PC-3 (cell line): ENCODE results near the gene PLAAT3. TPM values are rescaled to one million over a fixed set of nuclear protein-coding genes. Genes with fewer than 3 reads are reported as not detected.
"Not testable (repeated sequence)": the region's sequence is repeated elsewhere in the genome, so short reads cannot be mapped to it uniquely, and the experiment has no call there.

Experiments used
- ATAC-seq: fragments of 200-7000 bp; cut with Tn5 transposase; 2 replicates; pipeline ENCODE4 v1.9.1; 2020; ENCODE audit warnings: mild to moderate bottlenecking, moderate library complexity
- BruUV-seq: library from RNA; stranded (reverse); fragments of 400-500 nt; replicated peaks from 2 replicates; lab custom pipeline; 2021; lab: Mats Ljungman, UMichigan
- CTCF ChIA-PET: fragments of 300-600 bp; sonication (Branson Sonifier 250); formaldehyde crosslinking; loops from one replicate; lab custom pipeline; 2022; ENCODE audit warnings: antibody characterized with exemption; lab: Charles Lee
- POLR2A ChIA-PET: fragments of 300-600 bp; sonication (Branson Sonifier 250); formaldehyde crosslinking; loops from one replicate; lab custom pipeline; 2022; ENCODE audit warnings: antibody characterized with exemption; ENCODE audit not compliant: unreplicated experiment; lab: Charles Lee
- DNase-seq: peaks from one replicate; pipeline ENCODE4 v3.0.0-alpha.2; 2015
- H2AFZ ChIP-seq: fragments of 300-600 bp; sonication (generic); 2 replicates; pipeline ENCODE4 v1.6.0; 2016; ENCODE audit warnings: antibody characterized with exemption, low read length
- H3F3A ChIP-seq: fragments of 300-600 bp; sonication (generic); one replicate; pipeline ENCODE4 v1.6.0; 2017; ENCODE audit warnings: antibody characterized with exemption, low read length, control low read depth, mild to moderate bottlenecking; ENCODE audit not compliant: unreplicated experiment
- H3K27ac ChIP-seq: fragments of 300-600 bp; sonication (generic); 2 replicates; pipeline ENCODE4 v1.5.1; 2016; ENCODE audit warnings: mild to moderate bottlenecking, low read length
- H3K27me3 ChIP-seq: fragments of 300-600 bp; sonication (generic); 2 replicates; pipeline ENCODE4 v1.6.1; 2016; ENCODE audit warnings: low read length, mixed read lengths
- H3K36me3 ChIP-seq: fragments of 300-600 bp; sonication (generic); 2 replicates; pipeline ENCODE4 v1.6.1; 2016; ENCODE audit warnings: low read depth, mixed run types, low read length, mixed read lengths
- H3K4me1 ChIP-seq: fragments of 300-600 bp; sonication (generic); 2 replicates; pipeline ENCODE4 v1.5.1; 2016; ENCODE audit warnings: low read length; ENCODE audit not compliant: insufficient read depth
- H3K4me2 ChIP-seq: fragments of 300-600 bp; sonication (generic); 2 replicates; pipeline ENCODE4 v1.6.0; 2016; ENCODE audit warnings: low read length
- H3K4me3 ChIP-seq: fragments of 300-600 bp; sonication (generic); 2 replicates; pipeline ENCODE4 v1.5.1; 2016; ENCODE audit warnings: mild to moderate bottlenecking, low read length, mixed read lengths
- H3K79me2 ChIP-seq: fragments of 300-600 bp; sonication (generic); 2 replicates; pipeline ENCODE4 v1.6.1; 2017; ENCODE audit warnings: low read length, mixed read lengths
- H3K9ac ChIP-seq: fragments of 300-600 bp; sonication (generic); 2 replicates; pipeline ENCODE4 v1.6.0; 2016; ENCODE audit warnings: mild to moderate bottlenecking, low read length
- H3K9me2 ChIP-seq: fragments of 300-600 bp; sonication (generic); replicated peaks from 2 replicates; pipeline ENCODE4 v1.6.1; 2016; ENCODE audit warnings: mixed run types, low read length, mixed read lengths
- H3K9me3 ChIP-seq: fragments of 300-600 bp; sonication (generic); 2 replicates; pipeline ENCODE4 v1.6.1; 2016; ENCODE audit warnings: low read length, mixed read lengths
- H4K20me1 ChIP-seq: fragments of 300-600 bp; sonication (generic); 2 replicates; pipeline ENCODE4 v1.6.1; 2016; ENCODE audit warnings: low read length, mixed read lengths
- EZH2 ChIP-seq: fragments of 300-600 bp; sonication (generic); IDR thresholded peaks from one replicate; pipeline ENCODE4 v1.6.1; 2017; ENCODE audit warnings: antibody characterized with exemption, mild to moderate bottlenecking, low read length; ENCODE audit not compliant: unreplicated experiment
- EZH2phosphoT487 ChIP-seq: fragments of 300-600 bp; sonication (generic); IDR thresholded peaks from 2 replicates; pipeline ENCODE4 v1.6.1; 2018; ENCODE audit warnings: mild to moderate bottlenecking, antibody characterized with exemption, low read length, borderline replicate concordance
- intact Hi-C: fragments of 100-400 bp; cut with micrococcal nuclease; formaldehyde crosslinking; loops from 2 replicates; pipeline ENCODE4 v1.9.0; 2023
- total RNA-seq: library from RNA; depleted of rRNA; stranded (reverse); fragments of >200 nt; gene quantifications from 2 replicates; pipeline ENCODE4 v1.2.3, GENCODE V29; 2014
- TF ChIP-seq, protein P1 (sequence below): fragments of 300-600 bp; sonication (generic); conservative IDR thresholded peaks from 2 replicates; pipeline ENCODE4 v1.5.1; 2017; ENCODE audit warnings: antibody characterized with exemption, low read depth, mild to moderate bottlenecking, low read length

Gene PLAAT3
- total RNA-seq, 1 experiment from 2014 or later: 69.0 TPM

DNA sequence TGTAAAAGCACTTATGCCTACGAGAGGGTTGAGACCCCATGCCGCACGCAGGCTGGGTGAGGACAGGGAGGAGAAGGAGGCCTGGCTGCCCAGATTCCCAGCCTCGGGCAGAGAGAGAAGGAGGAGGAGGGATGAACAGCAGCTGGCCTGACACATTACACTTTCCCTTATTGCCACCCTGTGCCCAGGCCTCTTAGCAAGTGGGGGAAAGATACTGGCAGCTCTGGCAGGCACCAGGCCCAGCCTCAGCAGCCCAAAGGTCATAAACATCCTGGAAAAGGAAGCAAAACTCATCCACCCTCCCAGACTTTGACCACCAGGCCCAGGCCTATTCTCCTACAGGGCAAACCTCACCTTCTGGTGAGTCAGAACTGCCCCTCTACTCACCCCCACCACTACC is 4.7 kb downstream of the PLAAT3 start:
- intact Hi-C loops: no loop called here
- Histone ChIP-seq H4K20me1 (no peaks in the 10 kb centered on the region), H3K9ac (no peak overlapping the region), H3K4me3 (no peak overlapping the region), H3K9me2 (no peaks in the 10 kb centered on the region), H3K4me2 (no peak overlapping the region), H3K36me3 (no peaks in the 10 kb centered on the region), H3K9me3 (no peaks in the 10 kb centered on the region), H3K4me1 (peaks cover 4% of the 10 kb centered on the region; the same call in 1 of the 2 replicates), H3K27ac (no peak overlapping the region), H3F3A (no peaks in the 10 kb centered on the region), H2AFZ (no peak overlapping the region), H3K27me3 (no peaks in the 10 kb centered on the region), H3K79me2 (peaks cover 73% of the 10 kb centered on the region)
- no peak for ATAC-seq
- TF ChIP-seq, protein P1, sequence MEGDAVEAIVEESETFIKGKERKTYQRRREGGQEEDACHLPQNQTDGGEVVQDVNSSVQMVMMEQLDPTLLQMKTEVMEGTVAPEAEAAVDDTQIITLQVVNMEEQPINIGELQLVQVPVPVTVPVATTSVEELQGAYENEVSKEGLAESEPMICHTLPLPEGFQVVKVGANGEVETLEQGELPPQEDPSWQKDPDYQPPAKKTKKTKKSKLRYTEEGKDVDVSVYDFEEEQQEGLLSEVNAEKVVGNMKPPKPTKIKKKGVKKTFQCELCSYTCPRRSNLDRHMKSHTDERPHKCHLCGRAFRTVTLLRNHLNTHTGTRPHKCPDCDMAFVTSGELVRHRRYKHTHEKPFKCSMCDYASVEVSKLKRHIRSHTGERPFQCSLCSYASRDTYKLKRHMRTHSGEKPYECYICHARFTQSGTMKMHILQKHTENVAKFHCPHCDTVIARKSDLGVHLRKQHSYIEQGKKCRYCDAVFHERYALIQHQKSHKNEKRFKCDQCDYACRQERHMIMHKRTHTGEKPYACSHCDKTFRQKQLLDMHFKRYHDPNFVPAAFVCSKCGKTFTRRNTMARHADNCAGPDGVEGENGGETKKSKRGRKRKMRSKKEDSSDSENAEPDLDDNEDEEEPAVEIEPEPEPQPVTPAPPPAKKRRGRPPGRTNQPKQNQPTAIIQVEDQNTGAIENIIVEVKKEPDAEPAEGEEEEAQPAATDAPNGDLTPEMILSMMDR: no peak
- TF ChIP-seq EZH2 (no peak), EZH2phosphoT487 (no peak)
- POLR2A ChIA-PET: no interaction called here
- no TSS peak for BruUV-seq
- DNase-seq: no peak
- CTCF ChIA-PET: interaction anchor here (0.6 kb wide), 1 partner anchor 16 kb away, joined by 3 read pairs; no protein-coding TSS in a partner anchor

DNA sequence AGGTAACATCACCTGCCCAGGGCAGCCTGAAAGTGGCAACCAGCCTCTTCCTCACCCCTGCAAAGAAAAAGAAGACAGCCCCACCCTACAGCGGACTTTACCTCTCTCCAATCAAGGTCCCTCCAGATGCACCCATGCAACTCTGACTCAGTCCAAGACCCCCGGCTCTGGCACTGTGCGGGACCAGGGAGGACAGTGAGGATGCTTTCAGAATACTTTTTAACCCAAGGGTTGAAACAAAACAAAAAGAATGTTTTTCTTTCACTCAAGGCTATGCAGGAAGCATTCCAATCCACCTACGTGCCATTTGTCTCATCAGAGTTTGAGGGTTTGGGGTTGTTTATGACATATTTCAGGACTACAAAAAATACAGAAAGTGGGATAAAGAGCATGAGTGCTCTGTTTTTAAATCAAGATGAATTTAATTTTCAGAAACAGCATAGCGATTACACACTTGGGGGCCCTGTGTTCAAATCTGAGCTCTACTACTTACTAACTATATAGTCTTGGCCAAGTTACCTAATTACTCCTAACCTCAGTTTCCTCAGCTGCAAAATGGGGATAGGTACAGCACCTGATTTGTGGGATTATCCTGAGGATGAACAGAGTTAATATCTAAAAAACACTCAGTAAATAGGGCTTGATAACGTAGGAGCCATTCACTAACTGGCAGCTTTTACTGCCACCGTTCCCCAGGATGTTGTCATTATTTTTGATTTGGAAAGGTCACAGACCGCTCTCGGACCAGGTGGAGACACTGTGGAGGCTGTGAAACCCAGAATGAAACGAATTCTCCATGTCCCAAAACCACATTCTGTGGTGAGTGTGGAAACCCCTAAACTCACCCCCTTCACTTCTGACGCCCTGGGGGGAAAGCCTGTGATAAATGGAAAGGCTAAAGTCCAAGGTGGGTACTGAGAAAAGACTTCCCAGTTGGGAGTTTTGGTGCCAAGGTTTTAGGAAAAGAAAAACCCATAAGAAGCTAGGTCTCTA is 5.6 kb downstream of the PLAAT3 start:
- Histone ChIP-seq H2AFZ (no peak overlapping the region), H3K9ac (no peak overlapping the region), H3F3A (no peaks in the 10 kb centered on the region), H3K27ac (no peak overlapping the region), H3K4me1 (peaks cover 4% of the 10 kb centered on the region; the same call in 1 of the 2 replicates), H3K27me3 (no peaks in the 10 kb centered on the region), H3K9me2 (no peaks in the 10 kb centered on the region), H3K9me3 (no peaks in the 10 kb centered on the region), H3K4me3 (no peak overlapping the region), H3K79me2 (peaks cover 69% of the 10 kb centered on the region), H4K20me1 (no peaks in the 10 kb centered on the region), H3K36me3 (no peaks in the 10 kb centered on the region), H3K4me2 (no peak overlapping the region)
- TF ChIP-seq, protein P1: no peak
- TF ChIP-seq EZH2phosphoT487 (no peak), EZH2 (no peak)
- no peak for ATAC-seq
- POLR2A ChIA-PET: no interaction called here
- no peak for DNase-seq
- intact Hi-C loops: no loop called here
- BruUV-seq: no TSS peak
- CTCF ChIA-PET: no interaction called here

DNA sequence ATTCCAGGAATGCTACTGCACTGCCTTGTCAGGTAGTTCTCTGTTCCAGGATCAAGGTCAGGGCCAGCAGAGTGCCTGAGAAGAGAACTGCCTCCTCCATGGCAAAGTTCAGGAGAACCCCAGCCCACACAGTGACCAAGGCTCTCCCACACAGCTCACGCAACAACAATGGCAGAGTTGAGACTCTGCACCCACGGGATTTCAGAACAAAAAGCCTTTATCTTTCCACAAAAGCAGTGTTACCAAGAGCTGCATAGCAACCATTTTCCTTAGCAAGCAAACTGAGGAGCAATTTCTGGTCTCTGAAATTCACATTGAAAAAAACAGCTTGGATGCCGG is 11.1 kb downstream of the PLAAT3 start:
- Histone ChIP-seq H3K9me2 (no peaks in the 10 kb centered on the region), H3K4me1 (no peaks in the 10 kb centered on the region), H4K20me1 (no peaks in the 10 kb centered on the region), H3K27ac (no peak overlapping the region), H3K27me3 (no peaks in the 10 kb centered on the region), H3K9ac (no peak overlapping the region), H2AFZ (no peak overlapping the region), H3K4me3 (no peak overlapping the region), H3K79me2 (peaks cover 19% of the 10 kb centered on the region; the same call in 1 of the 2 replicates), H3F3A (no peaks in the 10 kb centered on the region), H3K9me3 (no peaks in the 10 kb centered on the region), H3K4me2 (no peak overlapping the region), H3K36me3 (no peaks in the 10 kb centered on the region)
- DNase-seq: no peak
- BruUV-seq: no TSS peak
- no peak for ATAC-seq
- no peak for TF ChIP-seq EZH2phosphoT487
- TF ChIP-seq EZH2: no peak
- TF ChIP-seq, protein P1: no peak
- CTCF ChIA-PET: no interaction called here
- intact Hi-C loops: no loop called here
- POLR2A ChIA-PET: no interaction called here

DNA sequence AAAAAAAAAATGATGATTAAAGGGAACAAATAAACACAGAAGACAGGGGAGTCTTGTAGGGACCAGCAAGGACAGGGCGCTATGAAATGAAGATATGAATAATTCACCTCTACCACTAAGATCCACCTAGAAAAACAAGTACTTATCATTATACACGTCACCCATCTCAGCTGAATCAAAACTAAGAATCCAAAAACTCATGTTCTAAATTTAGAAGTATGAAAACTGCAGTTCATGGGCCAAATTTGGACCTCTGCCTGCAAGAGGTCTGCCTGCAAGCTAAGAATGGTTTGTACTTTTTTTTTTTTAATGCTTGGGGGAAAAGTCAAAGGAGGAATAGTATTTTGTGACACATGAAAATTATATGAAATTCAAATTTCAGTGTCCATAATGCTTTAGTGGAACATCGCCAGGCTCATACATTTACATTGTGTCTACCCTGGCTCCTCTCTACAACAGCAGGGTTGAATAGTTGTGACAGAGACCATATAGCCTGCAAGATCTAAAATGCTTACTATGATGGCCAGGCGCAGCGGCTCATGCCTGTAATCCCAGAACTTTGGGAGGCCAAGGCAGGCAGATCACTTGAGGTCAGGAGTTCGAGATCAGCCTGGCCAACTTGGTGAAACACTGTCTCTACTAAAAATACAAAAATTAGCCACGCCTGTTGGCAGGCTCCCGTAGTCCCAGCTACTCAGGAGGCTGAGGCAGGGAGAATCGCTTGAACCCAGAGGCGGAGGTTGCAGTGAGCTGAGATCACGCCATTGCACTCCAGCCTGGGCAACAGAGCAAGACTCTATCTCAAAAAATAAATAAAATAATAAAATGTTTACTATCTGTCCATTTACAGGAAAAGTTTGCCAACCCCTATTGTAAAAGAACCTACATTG is 11.7 kb downstream of the PLAAT3 start:
- H3K27me3 ChIP-seq, H3K4me2 ChIP-seq, DNase-seq, H3K9ac ChIP-seq, BruUV-seq, POLR2A ChIA-PET, H3K4me3 ChIP-seq, H3K9me3 ChIP-seq, H3K27ac ChIP-seq, H3F3A ChIP-seq, H3K9me2 ChIP-seq, H4K20me1 ChIP-seq, H3K4me1 ChIP-seq, intact Hi-C loops, H3K36me3 ChIP-seq, ATAC-seq, H2AFZ ChIP-seq, CTCF ChIA-PET: not testable (repeated sequence)
- peaks cover 19% of the 10 kb centered on the region; the same call in 1 of the 2 replicates for H3K79me2 ChIP-seq
